Activated CD4-positive, alpha-beta T cell treated with anti-CD3 and anti-CD28 coated beads, Interleukin-10, Interleukin-2, amounts not matched to agents 100 ng/mL and 50 ng/mL, durations not matched to agents 16 hours and 8 hours (primary cell): Measurements from ENCODE around the gene PADI1.
A peak's percentile ranks its signal among the peaks of the same experiment; 100 is the strongest.

Experiments used
- DNase-seq: peaks from one replicate; pipeline ENCODE4 v3.0.0-alpha.2; 2020

The PADI1 gene

GRCh38 chr1:17274186-17275170 lies 69.5 kb downstream of the PADI1 start:
- peak; percentile 49 for DNase-seq

GRCh38 chr1:17276568-17276967 lies 71.6 kb downstream of the PADI1 start:
- no peak for DNase-seq

- DNase-seq = no peak
Observed at GRCh38 chr1:17277511-17278159, 72.7 kb downstream of the PADI1 start.

- no peak for DNase-seq
Observed at GRCh38 chr1:17278996-17279830, 74.3 kb downstream of the PADI1 start.

GRCh38 chr1:17280436-17280835 lies 75.5 kb downstream of the PADI1 start:
- DNase-seq = no peak

- DNase-seq = no peak
Observed at GRCh38 chr1:17280894-17281293, 76.0 kb downstream of the PADI1 start.

GRCh38 chr1:17281775-17282181 lies 76.8 kb downstream of the PADI1 start:
- no peak for DNase-seq

GRCh38 chr1:17282836-17283235 lies 77.9 kb downstream of the PADI1 start:
- DNase-seq = no peak

- DNase-seq = no peak
Observed at GRCh38 chr1:17286646-17287045, 81.7 kb downstream of the PADI1 start.

GRCh38 chr1:17287130-17287776 lies 82.3 kb downstream of the PADI1 start:
- no peak for DNase-seq

GRCh38 chr1:17289721-17290120 lies 84.8 kb downstream of the PADI1 start:
- no peak for DNase-seq

GRCh38 chr1:17290553-17290952 lies 85.6 kb downstream of the PADI1 start:
- no peak for DNase-seq

GRCh38 chr1:17292299-17293160 lies 87.6 kb downstream of the PADI1 start:
- DNase-seq = no peak

GRCh38 chr1:17293681-17294425 lies 88.9 kb downstream of the PADI1 start:
- no peak for DNase-seq

GRCh38 chr1:17295292-17295691 lies 90.4 kb downstream of the PADI1 start:
- DNase-seq = no peak
